Hindlimb muscle (tissue), 1 donor: Measurements from ENCODE around the gene FKBP6. TPM values are rescaled to one million over a fixed set of nuclear protein-coding genes. Genes with fewer than 3 reads are reported as not detected.
A peak's percentile ranks its signal among the peaks of the same experiment; 100 is the strongest.
"Not testable (repeated sequence)": the region's sequence is repeated elsewhere in the genome, so short reads cannot be mapped to it uniquely, and the experiment has no call there.

ENCODE experiments used
- DNase-seq: peaks from one replicate; pipeline ENCODE4 v3.0.0-alpha.2; 2013
- polyA plus RNA-seq: library from polyadenylated mRNA; unstranded; fragments of 120-200 nt; gene quantifications from one replicate; pipeline ENCODE4 v1.2.1, GENCODE V29; 2013; ENCODE audit not compliant: insufficient read length

FKBP6 gene
- polyA plus RNA-seq, 1 donor, result 0.12 TPM

GRCh38 chr7:73395538-73396503 lies 67.9 kb downstream of the FKBP6 start:
- DNase-seq, result no peak

DNA sequence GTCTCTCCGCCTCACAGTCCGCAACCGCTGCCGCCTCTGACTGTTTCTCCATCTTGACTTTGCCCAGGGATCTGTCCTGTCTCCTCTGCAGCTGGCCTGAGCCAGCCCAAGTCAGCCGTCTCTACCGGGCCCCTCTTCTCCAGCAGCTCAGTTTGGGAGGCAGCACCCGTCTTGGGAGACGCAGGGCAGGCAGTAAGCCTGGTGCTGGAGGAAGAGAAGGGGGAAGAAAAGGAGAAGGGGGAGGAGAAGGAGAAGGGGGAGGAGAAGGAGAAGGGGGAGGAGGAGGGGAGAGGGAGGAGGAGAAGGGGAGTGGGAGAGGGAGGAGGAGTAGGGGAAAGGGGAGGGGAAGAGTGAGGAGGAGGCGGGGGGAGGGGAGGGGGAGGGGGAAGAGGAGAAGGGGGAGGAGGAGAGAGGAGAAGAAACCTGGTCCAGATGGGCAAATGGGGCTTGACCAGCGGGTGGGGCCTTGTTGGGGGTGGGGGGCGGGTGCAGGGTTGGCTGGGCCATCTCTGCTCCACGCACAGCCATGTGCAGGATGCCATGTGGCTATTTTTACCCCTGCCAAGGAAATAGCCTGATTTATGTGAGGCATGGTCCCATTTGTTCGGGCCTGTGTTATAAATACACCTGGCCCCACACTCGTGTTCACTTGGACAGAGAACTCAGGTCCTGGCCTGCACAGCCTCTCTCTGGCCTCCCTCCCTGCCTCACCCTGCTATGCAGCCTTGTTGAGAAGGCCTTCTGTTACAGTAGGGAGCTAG lies 69.7 kb downstream of the FKBP6 start:
- DNase-seq, result peak; percentile 70

DNA sequence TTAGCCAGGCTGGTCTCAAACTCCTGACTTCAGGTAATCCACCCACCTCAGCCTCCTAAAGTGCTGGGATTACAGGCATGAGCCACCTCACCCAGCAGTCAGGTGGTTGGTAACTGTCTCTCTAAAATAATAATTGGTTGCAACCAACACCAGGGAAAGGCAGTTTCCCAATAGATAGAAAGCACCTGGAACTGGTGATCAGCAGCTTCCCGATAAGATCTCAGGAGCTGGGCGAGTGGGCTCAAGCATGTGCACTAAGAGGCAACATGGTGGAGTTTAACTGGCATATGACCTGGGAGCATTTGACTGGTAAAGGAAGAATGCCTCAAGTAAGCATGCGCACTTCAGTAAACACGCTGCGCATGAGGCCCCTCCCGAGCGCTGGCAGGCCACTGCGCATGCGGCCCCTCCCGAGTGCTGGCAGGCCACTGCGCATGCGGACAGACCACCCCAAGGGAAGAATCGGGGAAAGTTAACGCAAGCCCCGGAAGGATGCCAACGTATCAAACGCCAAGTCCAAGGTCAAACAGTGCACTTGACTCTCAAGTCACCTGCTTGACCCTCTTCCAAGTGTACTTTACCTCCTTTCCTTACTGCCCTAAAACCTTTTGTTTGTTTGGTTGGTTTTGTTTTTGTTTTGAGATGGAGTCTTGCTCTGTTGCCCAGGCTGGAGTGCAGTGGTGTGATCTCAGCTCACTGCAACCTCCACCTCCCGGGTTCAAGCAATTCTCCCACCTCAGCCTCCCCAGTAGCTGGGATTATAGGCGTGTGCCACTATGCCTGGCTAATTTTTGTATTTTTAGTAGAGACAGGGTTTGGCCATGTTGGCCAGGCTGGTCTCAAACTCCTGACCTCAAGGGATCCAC lies 71.5 kb downstream of the FKBP6 start:
- peak; percentile 80 for DNase-seq

DNA sequence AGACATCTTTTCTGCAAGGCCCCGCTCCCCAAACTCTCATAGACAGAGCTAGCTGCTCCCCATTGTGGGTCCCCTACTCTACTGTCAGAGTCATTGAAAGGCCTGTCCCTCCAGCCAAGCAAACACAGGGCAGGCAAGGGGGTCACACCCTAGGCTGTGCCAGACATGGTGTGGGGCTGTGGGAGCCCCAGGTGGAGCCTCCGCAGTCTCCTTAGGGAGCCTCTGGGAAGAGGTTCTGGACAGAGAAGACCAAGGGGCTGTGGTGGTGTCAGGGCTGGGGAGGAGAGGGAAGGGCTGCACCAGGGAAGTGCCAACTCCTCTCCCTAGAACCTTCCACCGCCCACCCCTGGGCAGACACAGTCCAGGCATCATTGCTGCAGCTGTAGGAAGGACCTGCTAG lies 76.9 kb downstream of the FKBP6 start:
- not testable (repeated sequence) for DNase-seq

Other genes with a start within 250 kb of the FKBP6 start
- gene SPDYE9, start 242.1 kb upstream of the FKBP6 start, polyA plus RNA-seq, result 1.9 TPM
- gene NSUN5, start 19.3 kb upstream of the FKBP6 start, polyA plus RNA-seq, result 24.1 TPM
- gene TRIM50, start 79 bp upstream of the FKBP6 start, polyA plus RNA-seq, result 0.57 TPM
- gene FZD9, start 105.6 kb downstream of the FKBP6 start, polyA plus RNA-seq, result 27.1 TPM
- gene BAZ1B, start 194.1 kb downstream of the FKBP6 start, polyA plus RNA-seq, result 53.0 TPM
- 37.7 TPM for gene BCL7B, start 229.5 kb downstream of the FKBP6 start, polyA plus RNA-seq